ENCODE data around the gene HSPG2.

DNA sequence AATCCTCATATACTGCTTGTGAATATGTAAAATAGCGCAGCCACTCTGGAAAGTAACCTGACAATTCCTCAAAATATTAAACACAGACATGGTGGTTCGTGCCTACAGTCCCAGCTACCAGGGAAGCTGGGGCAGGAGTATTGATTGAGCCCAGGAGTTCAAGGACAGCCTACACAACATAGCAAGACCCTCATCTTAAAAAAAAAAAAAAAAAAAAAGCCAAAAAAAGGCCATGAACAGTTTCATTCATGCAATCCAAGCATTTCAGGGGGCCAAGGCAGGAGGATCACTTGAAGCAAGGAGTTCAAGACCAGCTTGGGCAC is 158.7 kb downstream of the HSPG2 start:
- TF ChIP-seq EZH2 (IDR thresholded peaks at IDR 0.05; ENCODE audit: borderline replicate concordance, low read length), result no peak
- TF ChIP-seq, protein P1, sequence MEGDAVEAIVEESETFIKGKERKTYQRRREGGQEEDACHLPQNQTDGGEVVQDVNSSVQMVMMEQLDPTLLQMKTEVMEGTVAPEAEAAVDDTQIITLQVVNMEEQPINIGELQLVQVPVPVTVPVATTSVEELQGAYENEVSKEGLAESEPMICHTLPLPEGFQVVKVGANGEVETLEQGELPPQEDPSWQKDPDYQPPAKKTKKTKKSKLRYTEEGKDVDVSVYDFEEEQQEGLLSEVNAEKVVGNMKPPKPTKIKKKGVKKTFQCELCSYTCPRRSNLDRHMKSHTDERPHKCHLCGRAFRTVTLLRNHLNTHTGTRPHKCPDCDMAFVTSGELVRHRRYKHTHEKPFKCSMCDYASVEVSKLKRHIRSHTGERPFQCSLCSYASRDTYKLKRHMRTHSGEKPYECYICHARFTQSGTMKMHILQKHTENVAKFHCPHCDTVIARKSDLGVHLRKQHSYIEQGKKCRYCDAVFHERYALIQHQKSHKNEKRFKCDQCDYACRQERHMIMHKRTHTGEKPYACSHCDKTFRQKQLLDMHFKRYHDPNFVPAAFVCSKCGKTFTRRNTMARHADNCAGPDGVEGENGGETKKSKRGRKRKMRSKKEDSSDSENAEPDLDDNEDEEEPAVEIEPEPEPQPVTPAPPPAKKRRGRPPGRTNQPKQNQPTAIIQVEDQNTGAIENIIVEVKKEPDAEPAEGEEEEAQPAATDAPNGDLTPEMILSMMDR (conservative IDR thresholded peaks at IDR 0.05 in 1 of 2, IDR thresholded peaks at IDR 0.05 in 1 of 2; ENCODE audit: extremely low read depth in 1 of 2, insufficient read depth in 1 of 2, low read depth in 1 of 2, low read length in 2 of 2), result no peak
